SK-N-SH (cell line): ENCODE measurements around the gene CTAGE6. TPM values are rescaled to one million over a fixed set of nuclear protein-coding genes. Genes with fewer than 3 reads are reported as not detected.
"Not testable (repeated sequence)": the region's sequence is repeated elsewhere in the genome, so short reads cannot be mapped to it uniquely, and the experiment has no call there.

ENCODE experiments used
- CTCF ChIA-PET: fragments of 300-600, 350-600 bp; formaldehyde crosslinking; extraction: SDS; loops from one replicate; lab custom pipeline; 2021; lab: Yijun Ruan, JAX
- POLR2A ChIA-PET: fragments of 350-600 bp; sonication (Branson Sonifier 250); formaldehyde crosslinking; extraction: SDS; loops from one replicate; lab custom pipeline; 2020; ENCODE audit warnings: antibody characterized with exemption, inconsistent platforms; lab: Yijun Ruan, JAX
- DNase-seq: peaks from one replicate; pipeline ENCODE4 v3.0.0; 2012
- H2AFZ ChIP-seq: fragments of 200-600 bp; sonication (generic); 2 replicates; pipeline ENCODE4 v1.8.1; 2016; ENCODE audit warnings: antibody characterized with exemption, mild to moderate bottlenecking, low read depth
- H3F3A ChIP-seq: fragments of 200-600 bp; sonication (generic); replicated peaks from 2 replicates; pipeline ENCODE3; 2016; ENCODE audit warnings: antibody characterized with exemption, mild to moderate bottlenecking; ENCODE audit not compliant: insufficient read depth
- H3K27ac ChIP-seq, 2 experiments: fragments of 200-500 bp in 1 of 2; fragments of 200-600 bp in 1 of 2; sonication (Bioruptor generic) in 1 of 2; sonication (generic), shearing (Covaris generic) in 1 of 2; 2 replicates each; pipeline versions ENCODE4 v1.5.1 to v1.6.1; 2014 to 2016; ENCODE audit warnings: low read depth in 2 of 2, inconsistent platforms in 1 of 2, low read length in 1 of 2, mild to moderate bottlenecking in 1 of 2, mixed read lengths in 1 of 2
- H3K27me3 ChIP-seq: fragments of 200-600 bp; sonication (generic), shearing (Covaris generic); 2 replicates; pipeline ENCODE4 v1.6.1; 2016; ENCODE audit warnings: mixed run types; ENCODE audit not compliant: insufficient read depth
- H3K36me3 ChIP-seq, 2 experiments: fragments of 200-500 bp in 1 of 2; fragments of 200-600 bp in 1 of 2; sonication (Bioruptor generic) in 1 of 2; sonication (generic) in 1 of 2; replicated peaks in 1 of 2; 2 replicates each; pipeline versions ENCODE3 to v1.5.1; 2014 to 2016; ENCODE audit warnings: low read length in 1 of 2, mild to moderate bottlenecking in 1 of 2; ENCODE audit not compliant: insufficient read depth in 2 of 2, control insufficient read depth in 1 of 2
- H3K4me1 ChIP-seq, 2 experiments: fragments of 200-500 bp in 1 of 2; fragments of 200-600 bp in 1 of 2; sonication (Bioruptor generic) in 1 of 2; sonication (generic), shearing (Covaris generic) in 1 of 2; 2 replicates each; pipeline versions ENCODE4 v1.5.1 to v1.6.1; 2014 to 2016; ENCODE audit warnings: low read depth in 1 of 2, low read length in 1 of 2, mixed run types in 1 of 2; ENCODE audit not compliant: insufficient read depth in 2 of 2, control insufficient read depth in 1 of 2
- H3K4me2 ChIP-seq: fragments of 200-600 bp; sonication (generic), shearing (Covaris generic); 2 replicates; pipeline ENCODE4 v1.6.1; 2017; ENCODE audit warnings: mixed run types
- H3K4me3 ChIP-seq, 2 experiments: fragments of 200-500 bp in 1 of 2; fragments of 200-600 bp in 1 of 2; sonication (Bioruptor generic) in 1 of 2; sonication (generic), shearing (Covaris generic) in 1 of 2; 2 replicates each; pipeline versions ENCODE4 v1.5.1 to v1.8.1; 2014 to 2016; ENCODE audit warnings: low read depth in 2 of 2, inconsistent platforms in 1 of 2, low read length in 1 of 2, mild to moderate bottlenecking in 1 of 2, mixed read lengths in 1 of 2, moderate library complexity in 1 of 2
- H3K79me2 ChIP-seq: fragments of 200-600 bp; sonication (generic); 2 replicates; pipeline ENCODE4 v1.8.1; 2017; ENCODE audit warnings: mild to moderate bottlenecking; ENCODE audit not compliant: insufficient read depth
- H3K9ac ChIP-seq: fragments of 200-600 bp; sonication (generic); 2 replicates; pipeline ENCODE4 v1.6.1; 2017; ENCODE audit warnings: mixed run types
- H3K9me2 ChIP-seq: fragments of 200-600 bp; sonication (generic); 2 replicates; pipeline ENCODE4 v1.6.1; 2017; ENCODE audit warnings: mixed run types
- H3K9me3 ChIP-seq: fragments of 200-600 bp; sonication (generic); 2 replicates; pipeline ENCODE4 v1.6.1; 2017; ENCODE audit warnings: mixed run types, mild to moderate bottlenecking, moderate library complexity
- H4K20me1 ChIP-seq: fragments of 200-600 bp; sonication (generic); 2 replicates; pipeline ENCODE4 v1.6.1; 2017; ENCODE audit warnings: mild to moderate bottlenecking, mixed run types; ENCODE audit not compliant: insufficient read depth
- EP300 ChIP-seq, 2 experiments: IDR thresholded peaks; 2 replicates each; pipeline versions ENCODE4 v1.4.0 to v1.6.1; 2012; ENCODE audit warnings: borderline replicate concordance in 1 of 2, low read depth in 1 of 2, low read length in 1 of 2
- EZH2phosphoT487 ChIP-seq: fragments of 200-600 bp; sonication (generic); IDR thresholded peaks from 2 replicates; pipeline ENCODE4 v1.6.1; 2017; ENCODE audit warnings: low read depth, mixed run types, mild to moderate bottlenecking, antibody characterized with exemption, moderate library complexity, borderline replicate concordance
- FOSL2 ChIP-seq: IDR thresholded peaks from 2 replicates; pipeline ENCODE4 v1.4.0; 2012; ENCODE audit warnings: low read depth, mild to moderate bottlenecking, moderate library complexity, borderline replicate concordance
- JUND ChIP-seq: IDR thresholded peaks from 2 replicates; pipeline ENCODE4 v1.4.0; 2012
- RAD21 ChIP-seq: IDR thresholded peaks from 2 replicates; pipeline ENCODE4 v1.6.1; 2012; ENCODE audit warnings: mild to moderate bottlenecking, low read length
- REST ChIP-seq: IDR thresholded peaks from 2 replicates; pipeline ENCODE4 v1.6.1; 2012; ENCODE audit warnings: mild to moderate bottlenecking, low read depth, low read length, moderate library complexity
- RFX5 ChIP-seq: IDR thresholded peaks from 2 replicates; pipeline ENCODE4 v1.6.1; 2012; ENCODE audit warnings: mild to moderate bottlenecking, improper control_type of control experiment, low read length
- SIN3A ChIP-seq: IDR thresholded peaks from 2 replicates; pipeline ENCODE4 v1.6.1; 2012; ENCODE audit warnings: low read depth, mild to moderate bottlenecking, low read length, moderate library complexity, borderline replicate concordance
- TAF1 ChIP-seq: IDR thresholded peaks from 2 replicates; pipeline ENCODE4 v1.6.1; 2012; ENCODE audit warnings: low read depth, mild to moderate bottlenecking, low read length, moderate library complexity, borderline replicate concordance
- TCF12 ChIP-seq: IDR thresholded peaks from 2 replicates; pipeline ENCODE4 v1.4.0; 2012
- USF1 ChIP-seq: IDR thresholded peaks from 2 replicates; pipeline ENCODE4 v1.4.0; 2012; ENCODE audit warnings: low read depth, borderline replicate concordance
- USF2 ChIP-seq: fragments of 150-350 bp; IDR thresholded peaks from 2 replicates; pipeline ENCODE4 v1.6.1; 2017; ENCODE audit warnings: antibody characterized with exemption, low read length, low read depth, borderline replicate concordance
- YY1 ChIP-seq: IDR thresholded peaks from 2 replicates; pipeline ENCODE4 v1.4.0; 2012; ENCODE audit warnings: low read depth, mild to moderate bottlenecking
- WGBS: methylation state at CpG from one replicate; pipeline ENCODE4 v1.1.6; 2017; ENCODE audit warnings: low lambda C conversion rate; 5-methylcytosine and 5-hydroxymethylcytosine counted together
- polyA plus RNA-seq, 3 experiments: library from polyadenylated mRNA; depleted of rRNA; stranded (reverse); fragments of >200 nt; gene quantifications; 2 replicates each; pipeline ENCODE4 v1.2.3, GENCODE V29; 2012
- TF ChIP-seq, protein P1 (sequence below): IDR thresholded peaks from 2 replicates; pipeline ENCODE4 v1.4.0; 2012; ENCODE audit warnings: low read depth
- TF ChIP-seq, protein P2 (sequence below): fragments of 200-600 bp; sonication (generic); IDR thresholded peaks from 2 replicates; pipeline ENCODE4 v1.6.1; 2017; ENCODE audit warnings: antibody characterized with exemption, mild to moderate bottlenecking, moderate library complexity

CTAGE6 gene
- polyA plus RNA-seq, 1 of the 3 experiments (the other 2 are of a cell fraction), result 0.12 TPM

DNA sequence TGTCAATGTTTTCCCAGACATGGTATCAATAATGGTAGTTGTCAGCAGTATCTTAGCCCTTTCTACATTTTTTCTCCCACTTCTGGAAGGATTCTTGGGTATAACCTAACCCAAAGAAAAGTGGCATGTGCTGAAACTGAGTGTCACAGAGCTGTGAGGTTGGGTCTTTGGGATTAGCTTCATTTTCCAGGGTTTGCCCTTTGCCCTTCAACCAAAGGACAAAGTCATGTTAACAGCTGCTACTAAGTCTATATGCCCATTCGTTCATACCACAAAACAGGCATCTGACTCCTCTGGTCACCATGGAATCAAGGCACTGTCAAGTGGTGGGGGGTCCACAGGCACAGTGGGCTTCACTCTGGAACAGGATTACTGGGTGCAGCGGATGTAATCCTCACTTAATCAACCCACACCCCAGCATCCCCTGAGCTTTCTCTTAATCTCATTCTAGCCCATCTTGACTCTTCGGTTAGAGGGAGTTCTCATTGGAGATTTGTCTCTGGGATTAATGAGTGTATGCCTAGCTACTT, 29.1 kb downstream of the CTAGE6 start:
- Histone ChIP-seq H2AFZ (no peak overlapping the region), H3K27me3 (no peaks in the 10 kb centered on the region), H3K4me3 (no peak overlapping the region), H3K4me1 (no peaks in the 10 kb centered on the region), H3K27ac (no peak overlapping the region), H3K9me3 (no peaks in the 10 kb centered on the region), H3K4me2 (no peak overlapping the region)
- POLR2A ChIA-PET, result no interaction called here
- 46% methylated on average over 3 of the region's 3 CpGs for WGBS
- CTCF ChIA-PET, result interaction anchor here (0.6 to 2.0 kb wide), 6 partner anchors 8 to 400 kb away, joined by 3 to 10 read pairs (median 4); no protein-coding TSS in a partner anchor
- TF ChIP-seq TCF12, result no peak
- TF ChIP-seq USF2, result no peak
- TF ChIP-seq EP300 (IDR thresholded peaks at IDR 0.05; ENCODE audit: borderline replicate concordance in 1 of 2, low read depth in 1 of 2, low read length in 1 of 2), result no peak
- TF ChIP-seq FOSL2, result no peak
- TF ChIP-seq, protein P1, sequence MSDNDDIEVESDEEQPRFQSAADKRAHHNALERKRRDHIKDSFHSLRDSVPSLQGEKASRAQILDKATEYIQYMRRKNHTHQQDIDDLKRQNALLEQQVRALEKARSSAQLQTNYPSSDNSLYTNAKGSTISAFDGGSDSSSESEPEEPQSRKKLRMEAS, result no peak
- TF ChIP-seq TAF1, result no peak
- TF ChIP-seq, protein P2, sequence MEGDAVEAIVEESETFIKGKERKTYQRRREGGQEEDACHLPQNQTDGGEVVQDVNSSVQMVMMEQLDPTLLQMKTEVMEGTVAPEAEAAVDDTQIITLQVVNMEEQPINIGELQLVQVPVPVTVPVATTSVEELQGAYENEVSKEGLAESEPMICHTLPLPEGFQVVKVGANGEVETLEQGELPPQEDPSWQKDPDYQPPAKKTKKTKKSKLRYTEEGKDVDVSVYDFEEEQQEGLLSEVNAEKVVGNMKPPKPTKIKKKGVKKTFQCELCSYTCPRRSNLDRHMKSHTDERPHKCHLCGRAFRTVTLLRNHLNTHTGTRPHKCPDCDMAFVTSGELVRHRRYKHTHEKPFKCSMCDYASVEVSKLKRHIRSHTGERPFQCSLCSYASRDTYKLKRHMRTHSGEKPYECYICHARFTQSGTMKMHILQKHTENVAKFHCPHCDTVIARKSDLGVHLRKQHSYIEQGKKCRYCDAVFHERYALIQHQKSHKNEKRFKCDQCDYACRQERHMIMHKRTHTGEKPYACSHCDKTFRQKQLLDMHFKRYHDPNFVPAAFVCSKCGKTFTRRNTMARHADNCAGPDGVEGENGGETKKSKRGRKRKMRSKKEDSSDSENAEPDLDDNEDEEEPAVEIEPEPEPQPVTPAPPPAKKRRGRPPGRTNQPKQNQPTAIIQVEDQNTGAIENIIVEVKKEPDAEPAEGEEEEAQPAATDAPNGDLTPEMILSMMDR, result no peak
- TF ChIP-seq USF1, result no peak
- no peak for TF ChIP-seq YY1
- no peak for TF ChIP-seq RFX5
- TF ChIP-seq RAD21, result no peak
- TF ChIP-seq SIN3A, result no peak
- TF ChIP-seq REST, result no peak
- TF ChIP-seq EZH2phosphoT487, result no peak
- no peak for TF ChIP-seq JUND
- TF ChIP-seq, all 33 proteins: peak for 0
- H4K20me1 ChIP-seq, result no peaks in the 10 kb centered on the region
- no peaks in the 10 kb centered on the region for H3F3A ChIP-seq
- peaks cover 0 to 11% of the 10 kb centered on the region in 2 experiments for H3K36me3 ChIP-seq
- no peaks in the 10 kb centered on the region for H3K9me2 ChIP-seq
- H3K79me2 ChIP-seq, result no peaks in the 10 kb centered on the region
- DNase-seq, result no peak
- H3K9ac ChIP-seq, result no peak overlapping the region

- CTCF ChIA-PET, result interaction anchor here (1.7 to 2.0 kb wide), 2 partner anchors 14 to 400 kb away, joined by 5 to 10 read pairs; no protein-coding TSS in a partner anchor
- no CpG with 5 or more reads among the region's 7 CpGs for WGBS
- H3K4me1 ChIP-seq, H3K4me2 ChIP-seq, POLR2A ChIA-PET, H3K9me2 ChIP-seq, H3K4me3 ChIP-seq, H3K79me2 ChIP-seq, H3F3A ChIP-seq, H3K27ac ChIP-seq, H4K20me1 ChIP-seq, DNase-seq, H3K27me3 ChIP-seq, H3K9ac ChIP-seq, H2AFZ ChIP-seq, H3K9me3 ChIP-seq: not testable (repeated sequence)
- H3K36me3 ChIP-seq, result peaks cover 0 to 11% of the 10 kb centered on the region in 2 experiments
These were observed 29.9 kb downstream of the CTAGE6 start for GRCh38 chr7:143727561-143727960.

DNA sequence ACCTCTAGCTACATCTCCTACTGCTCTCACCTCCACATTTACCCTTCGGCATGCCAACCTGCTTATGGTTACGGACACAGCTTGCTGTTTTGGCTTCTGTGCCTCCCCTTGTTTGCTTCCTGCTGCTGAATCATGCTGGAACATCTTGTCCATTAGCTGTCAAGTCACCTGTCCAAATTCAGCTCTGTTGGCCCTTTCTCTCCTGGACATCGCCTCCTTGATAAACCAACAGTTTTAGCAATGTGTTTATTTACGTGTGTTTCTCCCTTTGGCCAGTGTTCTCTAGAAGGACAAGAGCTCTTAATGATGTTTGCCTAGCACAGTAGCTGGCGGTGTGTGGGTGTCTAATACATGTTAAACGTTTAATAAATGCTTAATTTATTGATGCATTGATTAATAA, 31.4 kb downstream of the CTAGE6 start:
- H3F3A ChIP-seq, POLR2A ChIA-PET: not testable (repeated sequence)

More for the DNA sequence above, 31.4 kb downstream of the CTAGE6 start:
- H3K27me3 ChIP-seq, H3K9me3 ChIP-seq, H4K20me1 ChIP-seq, H3K27ac ChIP-seq, H3K79me2 ChIP-seq, H2AFZ ChIP-seq, H3K9me2 ChIP-seq, H3K9ac ChIP-seq, CTCF ChIA-PET, H3K4me3 ChIP-seq, DNase-seq, H3K4me1 ChIP-seq, H3K4me2 ChIP-seq: not testable (repeated sequence)
- peaks cover 0 to 11% of the 10 kb centered on the region in 2 experiments for H3K36me3 ChIP-seq
- WGBS, result no CpG with 5 or more reads among the region's 6 CpGs
